Epidermal melanocyte (primary cell): Measurements from ENCODE around the gene SPATA25.
"Not testable (repeated sequence)": the region's sequence is repeated elsewhere in the genome, so short reads cannot be mapped to it uniquely, and the experiment has no call there.

Source experiments
- DNase-seq: peaks from one replicate; pipeline ENCODE4 v3.0.0; 2011; ENCODE audit warnings: low spot score; ENCODE audit not compliant: insufficient read length

SPATA25 gene

DNA sequence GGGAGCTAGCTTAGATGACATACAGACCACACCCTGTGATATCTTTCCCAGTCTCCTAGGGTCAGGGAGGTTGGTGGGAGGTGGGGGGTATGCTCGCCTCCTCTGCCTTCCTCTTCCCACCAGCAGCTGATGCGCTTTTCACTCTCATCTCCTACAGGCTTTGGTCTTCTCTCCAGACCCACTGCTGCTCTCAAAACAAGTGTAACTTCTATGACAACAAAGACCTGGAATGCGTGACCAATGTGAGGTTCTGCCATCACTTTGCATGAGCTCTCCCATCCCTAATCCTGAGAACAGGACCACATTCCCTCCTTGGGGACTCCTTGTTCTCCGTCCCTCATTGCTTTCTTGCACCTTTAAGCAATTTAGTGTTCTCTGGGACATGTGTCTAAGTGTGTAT is 6.4 kb upstream of the SPATA25 start:
- no peak for DNase-seq

GRCh38 chr20:45892828-45893500 is 5.5 kb upstream of the SPATA25 start:
- no peak for DNase-seq

DNA sequence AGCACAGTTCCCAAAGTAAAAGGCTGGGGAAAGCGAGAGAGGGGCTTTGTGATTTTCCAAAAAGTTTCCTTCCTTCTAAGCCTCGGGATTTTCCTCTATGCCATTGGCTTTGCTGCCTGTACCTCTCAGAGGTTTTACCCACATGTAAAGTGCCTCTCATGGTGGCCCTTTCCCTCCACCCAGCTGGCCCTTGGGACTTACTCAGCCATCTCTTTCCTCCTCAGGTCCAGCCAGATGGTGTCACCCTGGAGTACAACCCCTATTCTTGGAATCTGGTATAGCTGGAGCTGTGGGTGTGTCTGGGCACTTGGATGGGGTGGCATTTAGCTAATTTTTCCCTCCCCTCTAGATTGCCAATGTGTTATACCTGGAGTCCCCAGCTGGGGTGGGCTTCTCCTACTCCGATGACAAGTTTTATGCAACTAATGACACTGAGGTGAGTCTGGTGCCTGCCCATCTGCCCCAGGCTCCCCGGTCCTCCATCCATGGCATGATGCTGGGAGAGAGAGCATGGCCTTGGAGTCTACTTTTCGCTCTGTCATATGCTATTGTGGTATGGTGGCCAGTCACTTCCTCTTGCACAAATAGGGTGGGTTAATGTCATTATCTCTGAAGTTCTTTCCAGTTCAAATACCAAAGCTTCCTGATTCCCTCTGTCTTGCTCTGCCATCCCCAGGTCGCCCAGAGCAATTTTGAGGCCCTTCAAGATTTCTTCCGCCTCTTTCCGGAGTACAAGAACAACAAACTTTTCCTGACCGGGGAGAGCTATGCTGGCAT is 4.8 kb upstream of the SPATA25 start:
- peak; percentile 49 for DNase-seq

DNA sequence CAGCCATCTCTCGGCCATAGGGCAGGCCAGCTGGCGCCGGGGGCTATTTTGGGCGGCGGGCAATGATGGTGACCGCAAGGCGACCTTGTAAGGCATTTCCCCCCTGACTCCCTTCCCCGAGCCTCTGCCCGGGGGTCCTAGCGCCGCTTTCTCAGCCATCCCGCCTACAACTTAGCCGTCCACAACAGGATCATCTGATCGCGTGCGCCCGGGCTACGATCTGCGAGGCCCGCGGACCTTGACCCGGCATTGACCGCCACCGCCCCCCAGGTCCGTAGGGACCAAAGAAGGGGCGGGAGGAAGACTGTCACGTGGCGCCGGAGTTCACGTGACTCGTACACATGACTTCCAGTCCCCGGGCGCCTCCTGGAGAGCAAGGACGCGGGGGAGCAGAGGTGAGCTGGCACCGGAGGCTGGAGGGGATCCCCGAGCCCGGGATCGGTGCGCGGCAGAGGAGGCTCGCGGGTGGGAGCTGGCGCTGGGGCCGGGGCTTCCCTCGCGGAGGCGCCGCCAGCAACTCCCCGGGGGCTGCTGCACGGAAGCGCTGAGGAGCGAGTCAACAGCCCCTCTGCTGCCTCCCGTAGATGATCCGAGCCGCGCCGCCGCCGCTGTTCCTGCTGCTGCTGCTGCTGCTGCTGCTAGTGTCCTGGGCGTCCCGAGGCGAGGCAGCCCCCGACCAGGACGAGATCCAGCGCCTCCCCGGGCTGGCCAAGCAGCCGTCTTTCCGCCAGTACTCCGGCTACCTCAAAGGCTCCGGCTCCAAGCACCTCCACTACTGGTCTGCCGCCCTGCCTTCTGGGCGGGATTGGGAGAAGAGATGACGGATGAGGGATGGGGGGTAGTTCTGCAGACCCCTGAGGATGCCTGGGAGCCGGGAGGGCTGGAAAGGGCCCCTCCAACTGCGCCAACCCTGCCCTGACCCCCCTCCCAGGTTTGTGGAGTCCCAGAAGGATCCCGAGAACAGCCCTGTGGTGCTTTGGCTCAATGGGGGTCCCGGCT is 3.9 kb upstream of the SPATA25 start, which contains the start of the genes CTSA and NEURL2:
TSS of gene CTSA (plus strand) at position 351 of the 999 bp plus-strand sequence. CDS start at position 585, 234 bp downstream.
TSS of gene NEURL2 (minus strand) at position 224 of the 999 bp plus-strand sequence. CDS start at position 7, 217 bp downstream.
- DNase-seq: peak; percentile 96

- DNase-seq: peak; percentile 77
These were observed 2.9 kb upstream of the SPATA25 start for GRCh38 chr20:45890077-45890984.

- no peak for DNase-seq
These were observed 1.3 kb upstream of the SPATA25 start for GRCh38 chr20:45888681-45889080.

DNA sequence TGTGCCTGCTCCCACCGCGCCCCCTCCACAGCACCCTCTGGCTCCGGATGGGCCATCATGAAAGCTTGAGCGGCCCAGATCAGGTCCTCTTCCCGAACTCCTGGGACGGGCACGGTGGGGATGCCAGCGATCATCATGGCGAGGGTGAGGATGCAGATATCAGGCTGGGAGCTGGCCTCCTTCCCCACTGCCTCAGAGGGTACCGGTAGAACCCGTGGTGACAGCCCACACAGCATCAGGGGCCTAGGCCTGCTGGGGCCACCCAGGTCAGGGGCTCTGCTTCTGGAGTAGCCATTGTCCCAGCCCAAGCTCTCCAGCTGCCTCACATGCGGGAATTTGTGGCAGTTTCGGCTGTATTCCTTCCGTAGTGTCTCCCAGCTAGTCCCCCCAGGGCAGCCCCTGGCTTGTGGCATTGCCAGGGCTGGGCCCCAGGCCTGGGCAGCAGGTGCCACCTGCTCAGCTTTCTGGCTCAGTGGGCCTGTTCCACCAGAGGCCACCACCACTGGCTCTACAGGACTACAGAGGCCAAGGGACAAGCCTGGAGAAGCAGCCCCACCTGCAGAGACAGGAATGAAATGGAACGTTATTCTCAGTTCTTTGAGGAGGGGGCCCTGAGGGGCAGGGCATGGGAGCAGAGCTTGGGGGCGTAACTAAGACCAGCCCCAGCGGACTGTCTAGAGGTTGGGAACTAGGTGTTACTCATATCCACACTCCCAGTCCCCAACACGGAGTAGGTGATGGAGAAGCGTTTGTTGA is 654 bp downstream of the SPATA25 start:
- DNase-seq: no peak

DNA sequence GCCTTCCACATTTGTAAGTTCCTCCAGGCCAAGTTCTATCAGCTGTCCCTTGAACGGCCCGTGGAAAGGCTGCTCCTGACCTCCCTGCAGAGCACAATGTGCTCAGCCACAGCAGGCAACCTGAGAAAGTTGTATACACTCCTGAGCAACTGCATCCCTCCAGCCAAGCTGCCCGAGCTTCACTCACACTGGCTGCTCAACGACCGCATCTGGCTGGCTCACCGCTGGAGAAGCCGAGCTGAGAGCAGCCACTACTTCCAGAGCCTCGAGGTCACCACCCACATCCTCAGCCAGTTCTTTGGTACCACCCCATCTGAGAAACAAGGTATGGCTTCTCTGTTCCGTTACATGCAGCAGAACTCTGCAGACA is 4.3 kb downstream of the SPATA25 start:
- DNase-seq: no peak

GRCh38 chr20:45882469-45883099 is 4.8 kb downstream of the SPATA25 start:
- no peak for DNase-seq

- peak; percentile 100 for DNase-seq
These were observed 6.2 kb downstream of the SPATA25 start, which contains the start of gene ZSWIM1 for GRCh38 chr20:45880988-45881788. TSS of gene ZSWIM1 (plus strand) at chr20:45881227. CDS start at chr20:45882593, 1,366 bp downstream.

DNA sequence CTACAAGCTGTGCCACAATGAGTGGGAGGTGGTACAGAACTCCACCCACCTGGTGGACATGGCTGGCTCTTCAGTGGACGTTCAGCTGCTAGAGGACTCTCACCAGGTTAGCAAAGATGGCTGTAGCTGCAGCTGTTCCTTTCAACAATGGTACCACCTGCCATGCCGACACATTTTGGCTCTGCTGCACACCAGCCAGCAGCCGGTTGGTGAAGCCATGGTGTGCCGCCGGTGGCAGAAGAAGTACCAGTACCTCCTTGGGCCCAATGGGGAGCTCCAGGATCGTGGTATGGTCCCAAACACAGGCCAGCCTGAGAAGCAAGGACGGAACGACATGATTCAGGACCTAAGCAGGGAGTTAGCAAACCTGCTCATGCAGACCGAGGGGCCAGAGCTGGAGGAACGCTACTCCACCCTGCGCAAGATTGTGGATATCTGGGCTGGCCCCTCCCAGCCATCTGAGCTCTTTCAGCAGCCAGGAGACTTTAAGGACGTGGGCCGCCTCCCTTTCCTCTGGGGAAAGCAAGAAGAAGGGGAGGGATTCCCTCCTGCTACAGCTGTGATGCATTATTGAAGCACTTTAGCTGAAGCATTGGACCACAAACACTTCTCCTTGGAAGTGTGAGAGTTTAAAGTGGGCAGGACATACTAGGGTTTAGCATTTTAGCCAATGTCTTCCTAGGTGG is 9.2 kb downstream of the SPATA25 start:
- no peak for DNase-seq

- no peak for DNase-seq
These were observed 12.8 kb downstream of the SPATA25 start for GRCh38 chr20:45874576-45874975.

DNA sequence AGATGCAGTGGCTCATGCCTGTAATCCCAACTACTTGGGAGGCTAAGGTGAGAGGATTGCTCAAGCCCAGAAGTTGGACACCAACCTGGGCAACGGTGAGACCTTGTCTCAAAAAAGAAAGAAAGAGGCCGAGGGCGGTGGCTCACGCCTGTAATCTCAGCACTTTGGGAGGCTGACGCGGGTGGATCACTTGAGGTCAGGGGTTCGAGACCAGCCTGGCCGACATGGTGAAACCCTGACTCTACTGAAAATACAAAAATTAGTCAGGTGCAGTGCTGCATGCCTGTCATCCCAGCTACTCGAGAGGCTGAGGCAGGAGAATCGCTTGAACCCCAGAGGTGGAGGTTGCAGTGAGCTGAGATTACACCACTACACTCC is 13.3 kb downstream of the SPATA25 start:
- not testable (repeated sequence) for DNase-seq

DNA sequence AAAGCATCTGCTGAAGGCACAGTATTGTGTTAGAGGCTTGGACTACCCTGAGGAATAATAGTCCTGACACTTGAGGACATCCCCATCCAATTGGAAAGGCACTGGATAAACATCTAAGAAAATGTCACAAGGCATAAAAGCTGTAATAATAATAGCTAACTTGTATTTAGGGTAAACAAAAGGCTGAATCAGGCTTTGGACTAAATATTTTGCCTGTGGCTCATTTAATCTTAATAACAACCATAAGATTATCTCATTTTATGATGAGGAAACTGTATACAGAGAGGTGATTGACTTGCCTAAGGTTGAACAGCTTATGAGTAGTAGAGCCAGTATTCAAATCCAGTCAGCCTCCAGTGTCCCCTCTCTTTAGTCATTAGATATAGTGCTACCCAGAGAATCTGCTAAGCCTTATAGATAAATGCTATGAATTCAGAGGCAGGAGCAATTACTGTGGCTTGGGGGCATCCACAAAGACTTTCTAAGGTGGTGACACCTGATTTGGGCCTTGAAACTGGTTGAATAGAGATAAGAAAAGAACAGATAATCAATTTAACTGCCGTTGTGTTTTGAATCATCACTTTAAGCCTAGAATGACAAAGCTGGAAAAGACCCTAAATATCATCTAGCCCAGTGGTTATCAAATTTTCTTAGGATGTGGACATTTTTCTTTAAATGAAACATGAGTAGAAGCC is 13.9 kb downstream of the SPATA25 start:
- DNase-seq: no peak

GRCh38 chr20:45872626-45873025 is 14.8 kb downstream of the SPATA25 start:
- DNase-seq: no peak

DNA sequence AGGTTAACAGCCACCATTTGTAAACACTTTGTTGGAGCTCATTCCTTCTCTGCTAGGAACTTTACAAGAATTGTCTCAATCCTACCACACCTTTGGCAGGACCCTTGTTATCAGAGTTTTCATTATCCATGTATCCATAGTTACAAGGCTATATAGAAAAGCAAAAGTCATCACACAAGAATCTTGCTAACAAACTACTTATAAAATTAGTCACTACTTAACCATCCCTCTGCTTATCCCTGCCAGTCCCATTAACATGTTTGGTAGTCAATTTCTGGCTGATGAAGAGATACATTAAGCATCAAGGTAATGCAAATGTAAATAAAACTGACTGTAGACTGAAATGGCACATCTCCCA is 19.6 kb downstream of the SPATA25 start:
- DNase-seq: no peak

GRCh38 chr20:45867136-45867818 is 20.1 kb downstream of the SPATA25 start:
- no peak for DNase-seq
